ENCODE measurements around the gene RASL12. TPM values are rescaled to one million over a fixed set of nuclear protein-coding genes. Genes with fewer than 3 reads are reported as not detected.
"Not testable (repeated sequence)": the region's sequence is repeated elsewhere in the genome, so short reads cannot be mapped to it uniquely, and the experiment has no call there.

Gene RASL12
- total and polyA plus RNA-seq, 3 donors from 2014 or later, result 43.9 to 75.2 (median 64.7) TPM

DNA sequence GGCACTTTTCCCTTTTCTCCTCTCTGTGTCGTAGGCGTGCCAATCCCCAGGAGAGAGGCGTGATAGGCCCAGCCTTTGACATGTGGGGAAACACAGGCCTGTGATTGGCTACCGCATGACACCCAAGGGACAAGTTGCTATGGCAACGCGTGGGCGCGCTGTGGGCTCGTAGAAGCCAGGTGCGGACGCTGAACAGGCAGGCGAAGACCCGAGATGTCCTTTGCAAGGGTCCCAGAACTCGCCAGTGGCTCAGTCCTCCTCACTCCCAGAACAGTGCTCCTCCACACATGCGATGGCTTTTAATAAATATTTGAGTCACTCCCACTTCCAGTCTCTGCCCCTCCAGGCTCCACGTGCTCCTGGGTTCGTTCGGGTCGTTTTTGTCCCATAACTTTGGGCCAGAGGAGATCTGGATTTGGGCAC is 18.4 kb downstream of the RASL12 start:
- 25 to 44% methylated on average over 19 of the region's 19 CpGs for WGBS, 2 donors
- Histone ChIP-seq H3K4me1 (peaks cover under 1% of the 10 kb centered on the region), H3K36me3 (ENCODE audit: low read depth, missing control alignments) (no peaks in the 10 kb centered on the region), H3K27ac (no peak overlapping the region), H3K27me3 (no peaks in the 10 kb centered on the region), H3K4me3 (peak overlapping the region; percentile 2 to 44), H3K9me3 (no peaks in the 10 kb centered on the region)
- TF ChIP-seq, protein P1, sequence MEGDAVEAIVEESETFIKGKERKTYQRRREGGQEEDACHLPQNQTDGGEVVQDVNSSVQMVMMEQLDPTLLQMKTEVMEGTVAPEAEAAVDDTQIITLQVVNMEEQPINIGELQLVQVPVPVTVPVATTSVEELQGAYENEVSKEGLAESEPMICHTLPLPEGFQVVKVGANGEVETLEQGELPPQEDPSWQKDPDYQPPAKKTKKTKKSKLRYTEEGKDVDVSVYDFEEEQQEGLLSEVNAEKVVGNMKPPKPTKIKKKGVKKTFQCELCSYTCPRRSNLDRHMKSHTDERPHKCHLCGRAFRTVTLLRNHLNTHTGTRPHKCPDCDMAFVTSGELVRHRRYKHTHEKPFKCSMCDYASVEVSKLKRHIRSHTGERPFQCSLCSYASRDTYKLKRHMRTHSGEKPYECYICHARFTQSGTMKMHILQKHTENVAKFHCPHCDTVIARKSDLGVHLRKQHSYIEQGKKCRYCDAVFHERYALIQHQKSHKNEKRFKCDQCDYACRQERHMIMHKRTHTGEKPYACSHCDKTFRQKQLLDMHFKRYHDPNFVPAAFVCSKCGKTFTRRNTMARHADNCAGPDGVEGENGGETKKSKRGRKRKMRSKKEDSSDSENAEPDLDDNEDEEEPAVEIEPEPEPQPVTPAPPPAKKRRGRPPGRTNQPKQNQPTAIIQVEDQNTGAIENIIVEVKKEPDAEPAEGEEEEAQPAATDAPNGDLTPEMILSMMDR (IDR thresholded peaks at IDR 0.05), result no peak
- TF ChIP-seq POLR2A (IDR thresholded peaks at IDR 0.05), result no peak
- intact Hi-C loops (cut with DNase I; ENCODE audit: low total_unique reads), result no loop called here
- DNase-seq, result peak; percentile 92

DNA sequence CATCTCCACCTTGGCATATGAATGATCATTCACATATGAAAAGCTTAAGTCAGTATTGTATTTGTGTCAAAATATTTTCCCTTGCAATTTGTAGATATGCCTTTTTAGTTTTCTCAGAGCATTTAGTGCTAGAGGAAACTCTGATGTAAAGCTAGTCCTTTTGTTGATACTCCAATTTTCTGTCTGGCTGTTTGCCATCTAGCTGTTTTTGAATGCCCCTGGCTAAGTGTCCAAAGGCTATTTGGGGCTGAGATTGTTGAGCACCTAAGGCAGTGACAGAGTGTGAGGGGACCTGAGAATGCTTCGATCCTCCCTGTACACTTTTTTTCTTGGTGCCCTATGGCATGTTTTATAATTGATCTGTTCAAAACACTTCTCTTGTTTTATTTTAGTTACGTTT is 19.6 kb downstream of the RASL12 start:
- DNase-seq, result no peak
- Histone ChIP-seq H3K9me3 (no peaks in the 10 kb centered on the region), H3K27ac (no peak overlapping the region), H3K27me3 (no peaks in the 10 kb centered on the region), H3K4me1 (no peaks in the 10 kb centered on the region), H3K36me3 (ENCODE audit: low read depth, missing control alignments) (no peaks in the 10 kb centered on the region), H3K4me3 (no peak overlapping the region)
- TF ChIP-seq, protein P1 (IDR thresholded peaks at IDR 0.05), result no peak
- no peak for TF ChIP-seq POLR2A (IDR thresholded peaks at IDR 0.05)
- intact Hi-C loops (cut with DNase I; ENCODE audit: low total_unique reads), result no loop called here
- 64 to 73% methylated on average over 2 of the region's 2 CpGs for WGBS, 2 donors

DNA sequence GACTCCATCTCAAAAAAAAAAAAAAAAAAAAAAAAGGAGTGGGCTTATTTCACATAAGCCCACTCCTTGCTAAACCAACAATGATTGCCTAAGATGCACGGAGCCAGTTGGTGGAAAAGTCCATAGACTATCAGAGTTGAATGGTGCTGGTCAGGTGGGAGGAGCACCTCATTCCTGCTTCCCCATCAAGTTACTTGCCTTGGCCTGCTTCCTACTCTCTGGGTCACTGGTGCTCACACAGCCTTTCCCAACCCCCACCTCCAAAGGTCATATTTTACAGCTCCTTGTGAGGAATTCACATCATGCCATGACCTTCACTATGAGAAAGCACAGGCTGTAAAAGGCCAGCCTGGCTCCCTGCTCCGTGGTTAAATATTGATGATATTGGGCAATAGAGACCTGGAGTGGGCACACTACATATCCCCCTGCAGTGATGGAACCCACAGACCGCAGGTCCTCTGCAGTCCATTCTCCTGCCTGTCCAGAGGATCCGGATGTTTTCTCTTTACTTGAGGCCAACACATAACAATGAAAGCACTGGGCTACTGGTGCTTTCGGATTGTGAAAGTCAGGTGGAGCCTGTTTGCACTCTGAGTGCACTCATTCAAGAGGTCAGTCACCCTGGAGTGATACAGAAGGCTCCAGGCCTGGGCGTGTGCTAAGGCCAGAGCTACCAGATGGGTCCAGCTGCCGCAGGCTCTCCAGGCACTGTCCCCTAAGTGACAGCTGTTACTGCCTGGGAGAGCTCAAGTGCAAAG is 22.9 kb downstream of the RASL12 start, which contains the start of gene SLC51B:
TSS of gene SLC51B (plus strand) at position 664 of the 758 bp plus-strand sequence. CDS start 4,618 bp downstream, outside the sequence.
- intact Hi-C loops (cut with DNase I; ENCODE audit: low total_unique reads), result no loop called here
- no peak for TF ChIP-seq POLR2A (IDR thresholded peaks at IDR 0.05)
- TF ChIP-seq, protein P1 (IDR thresholded peaks at IDR 0.05), result no peak
- WGBS, 2 donors, result 56 to 63% methylated on average over 7 of the region's 7 CpGs
- H3K9me3 ChIP-seq, result no peaks in the 10 kb centered on the region
- H3K4me1 ChIP-seq, result no peaks in the 10 kb centered on the region
- H3K4me3 ChIP-seq, result no peak within 1 kb of the TSS
- DNase-seq, result no peak
- no peaks in the 10 kb centered on the region for H3K36me3 ChIP-seq (ENCODE audit: low read depth, missing control alignments)
- H3K27me3 ChIP-seq, result no peaks in the 10 kb centered on the region
- H3K27ac ChIP-seq, result no peak within 1 kb of the TSS

DNA sequence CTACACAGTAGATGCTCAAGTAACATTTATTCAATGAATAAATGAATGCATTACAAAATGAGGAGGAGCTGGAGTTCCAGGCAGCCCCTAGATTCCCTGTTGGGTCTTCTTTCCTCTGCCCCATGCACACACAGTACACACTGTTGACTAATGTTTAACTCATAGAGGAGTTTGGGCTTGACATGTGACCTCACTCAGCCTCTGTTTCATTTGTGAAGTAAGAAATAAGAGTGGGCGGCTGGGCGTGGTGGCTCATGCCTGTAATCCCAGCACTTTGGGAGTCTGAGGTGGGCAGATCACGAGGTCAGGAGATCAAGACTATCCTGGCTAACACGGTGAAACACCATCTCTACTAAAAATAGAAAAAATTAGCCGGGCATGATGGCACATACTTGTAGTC is 23.6 kb downstream of the RASL12 start:
- H3K4me3 ChIP-seq; H3K9me3 ChIP-seq; H3K27me3 ChIP-seq; H3K4me1 ChIP-seq; H3K36me3 ChIP-seq (ENCODE audit: low read depth, missing control alignments); DNase-seq; H3K27ac ChIP-seq; intact Hi-C loops (cut with DNase I; ENCODE audit: low total_unique reads): not testable (repeated sequence)
- WGBS, 2 donors, result 90 to 92% methylated on average over 5 of the region's 5 CpGs

DNA sequence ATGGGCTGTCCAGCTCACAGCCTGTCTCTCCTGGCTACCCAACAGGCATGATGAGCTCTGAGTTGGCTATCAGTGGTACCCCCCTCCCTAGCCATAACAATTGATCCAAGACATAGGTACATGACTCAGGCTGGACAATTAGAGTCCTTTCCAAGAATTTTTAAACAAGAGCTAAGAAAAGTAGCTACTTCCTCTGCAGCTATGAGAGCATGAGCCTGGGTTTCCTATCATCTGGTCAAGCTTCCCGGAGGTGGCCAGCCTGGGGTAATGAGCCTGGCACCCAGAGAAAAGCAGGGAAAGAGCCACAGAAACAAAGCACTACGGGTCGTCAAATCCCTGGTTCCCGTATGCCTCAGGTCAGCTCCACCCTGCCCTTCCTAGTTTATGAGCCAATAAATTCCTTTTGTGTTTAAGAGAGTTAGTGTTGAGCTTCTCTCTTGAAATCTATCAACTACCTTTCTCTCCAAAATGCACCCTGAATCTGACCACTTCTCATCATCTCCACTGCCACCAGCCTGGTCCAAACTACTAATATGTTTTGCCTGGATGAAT is 24.9 kb downstream of the RASL12 start:
- no peak for TF ChIP-seq POLR2A (IDR thresholded peaks at IDR 0.05)
- TF ChIP-seq, protein P1 (IDR thresholded peaks at IDR 0.05), result no peak
- WGBS, 2 donors, result 68 to 74% methylated on average over 4 of the region's 4 CpGs
- no peak overlapping the region for H3K27ac ChIP-seq
- no peaks in the 10 kb centered on the region for H3K36me3 ChIP-seq (ENCODE audit: low read depth, missing control alignments)
- DNase-seq, result no peak
- intact Hi-C loops (cut with DNase I; ENCODE audit: low total_unique reads), result no loop called here
- no peak overlapping the region for H3K4me3 ChIP-seq
- H3K9me3 ChIP-seq, result no peaks in the 10 kb centered on the region
- no peaks in the 10 kb centered on the region for H3K27me3 ChIP-seq
- no peaks in the 10 kb centered on the region for H3K4me1 ChIP-seq
